ENCODE measurements around the gene PCDHB6.
"Not testable (repeated sequence)": the region's sequence is repeated elsewhere in the genome, so short reads cannot be mapped to it uniquely, and the experiment has no call there.

Gene PCDHB6

GRCh38 chr5:141172381-141173204, 22.7 kb downstream of the PCDHB6 start, which contains the start of gene PCDHB7:
Gene PCDHB7, plus strand, starts transcription at chr5:141172644. Its CDS starts 192 bp downstream, at chr5:141172836.
- no peak for DNase-seq

DNA sequence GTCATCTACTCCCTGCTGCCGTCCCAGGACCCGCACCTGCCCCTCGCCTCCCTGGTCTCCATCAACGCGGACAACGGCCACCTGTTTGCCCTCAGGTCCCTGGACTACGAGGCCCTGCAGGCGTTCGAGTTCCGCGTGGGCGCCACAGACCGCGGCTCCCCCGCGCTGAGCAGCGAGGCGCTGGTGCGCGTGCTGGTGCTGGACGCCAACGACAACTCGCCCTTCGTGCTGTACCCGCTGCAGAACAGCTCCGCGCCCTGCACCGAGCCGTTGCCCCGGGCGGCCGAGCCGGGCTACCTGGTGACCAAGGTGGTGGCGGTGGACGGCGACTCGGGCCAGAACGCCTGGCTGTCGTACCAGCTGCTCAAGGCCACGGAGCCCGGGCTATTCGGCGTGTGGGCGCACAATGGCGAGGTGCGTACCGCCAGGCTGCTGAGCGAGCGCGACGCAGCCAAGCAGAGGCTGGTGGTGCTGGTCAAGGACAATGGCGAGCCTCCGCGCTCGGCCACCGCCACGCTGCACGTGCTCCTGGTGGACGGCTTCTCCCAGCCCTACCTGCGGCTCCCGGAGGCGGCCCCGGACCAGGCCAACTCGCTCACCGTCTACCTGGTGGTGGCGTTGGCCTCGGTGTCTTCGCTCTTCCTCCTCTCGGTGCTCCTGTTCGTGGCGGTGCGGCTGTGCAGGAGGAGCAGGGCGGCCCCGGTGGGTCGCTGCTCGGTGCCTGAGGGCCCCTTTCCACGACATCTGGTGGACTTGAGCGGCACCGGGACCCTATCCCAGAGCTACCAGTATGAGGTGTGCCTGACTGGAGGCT, 24.6 kb downstream of the PCDHB6 start:
- DNase-seq: not testable (repeated sequence)

GRCh38 chr5:141175933-141176332, 26.1 kb downstream of the PCDHB6 start:
- DNase-seq: no peak

DNA sequence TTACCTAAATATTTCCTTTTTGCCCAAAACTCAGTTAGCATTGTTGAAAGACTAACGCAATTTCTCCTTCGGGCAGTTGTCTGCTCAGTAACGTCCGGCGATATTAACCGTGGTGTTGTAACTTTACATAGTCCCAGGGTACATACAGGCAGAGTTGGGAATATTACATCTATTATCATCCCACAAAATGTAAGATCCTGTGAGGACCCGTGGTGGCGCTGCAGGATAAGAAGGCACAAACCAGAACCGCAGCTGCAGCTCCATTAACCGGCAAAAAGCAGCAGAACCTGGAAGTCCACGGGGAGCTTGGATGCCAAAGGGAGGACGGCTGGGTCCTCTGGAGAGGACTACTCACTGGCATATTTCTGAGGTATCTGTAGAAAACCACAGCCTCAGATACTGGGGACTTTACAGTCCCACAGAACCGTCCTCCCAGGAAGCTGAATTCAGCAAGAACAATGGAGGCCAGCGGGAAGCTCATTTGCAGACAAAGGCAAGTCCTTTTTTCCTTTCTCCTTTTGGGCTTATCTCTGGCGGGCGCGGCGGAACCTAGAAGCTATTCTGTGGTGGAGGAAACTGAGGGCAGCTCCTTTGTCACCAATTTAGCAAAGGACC, 27.8 kb downstream of the PCDHB6 start, which contains the start of gene PCDHB8:
Gene PCDHB8, plus strand, starts transcription at position 214 of the 615 bp plus-strand sequence. Its CDS starts 245 bp downstream, at position 459.
- not testable (repeated sequence) for DNase-seq

- DNase-seq: not testable (repeated sequence)
Measured at GRCh38 chr5:141179371-141179770, 29.5 kb downstream of the PCDHB6 start.

- not testable (repeated sequence) for DNase-seq
Measured at GRCh38 chr5:141179876-141180275, 30.0 kb downstream of the PCDHB6 start.

GRCh38 chr5:141180313-141180712, 30.5 kb downstream of the PCDHB6 start:
- DNase-seq: no peak

DNA sequence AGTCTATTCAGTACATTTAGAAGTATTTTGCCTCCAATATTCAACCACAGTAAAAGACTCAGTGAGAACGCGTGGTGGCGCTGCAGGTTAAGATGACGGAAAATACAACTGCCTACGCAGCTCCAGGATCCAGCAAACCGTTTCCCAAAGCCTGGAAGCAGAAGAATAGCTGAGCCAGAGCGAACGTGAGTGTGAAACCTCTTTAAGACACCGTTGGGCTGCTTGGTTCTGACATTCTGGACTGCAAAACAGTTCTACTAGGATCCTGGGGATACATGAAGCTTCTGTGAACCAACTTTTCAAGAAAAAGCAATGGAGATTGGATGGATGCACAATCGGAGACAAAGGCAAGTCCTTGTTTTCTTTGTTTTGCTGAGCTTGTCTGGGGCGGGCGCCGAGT, 32.4 kb downstream of the PCDHB6 start, which contains the start of gene PCDHB16:
Gene PCDHB16, plus strand, starts transcription at position 140 of the 400 bp plus-strand sequence. Its CDS starts 173 bp downstream, at position 313.
- DNase-seq: no peak

DNA sequence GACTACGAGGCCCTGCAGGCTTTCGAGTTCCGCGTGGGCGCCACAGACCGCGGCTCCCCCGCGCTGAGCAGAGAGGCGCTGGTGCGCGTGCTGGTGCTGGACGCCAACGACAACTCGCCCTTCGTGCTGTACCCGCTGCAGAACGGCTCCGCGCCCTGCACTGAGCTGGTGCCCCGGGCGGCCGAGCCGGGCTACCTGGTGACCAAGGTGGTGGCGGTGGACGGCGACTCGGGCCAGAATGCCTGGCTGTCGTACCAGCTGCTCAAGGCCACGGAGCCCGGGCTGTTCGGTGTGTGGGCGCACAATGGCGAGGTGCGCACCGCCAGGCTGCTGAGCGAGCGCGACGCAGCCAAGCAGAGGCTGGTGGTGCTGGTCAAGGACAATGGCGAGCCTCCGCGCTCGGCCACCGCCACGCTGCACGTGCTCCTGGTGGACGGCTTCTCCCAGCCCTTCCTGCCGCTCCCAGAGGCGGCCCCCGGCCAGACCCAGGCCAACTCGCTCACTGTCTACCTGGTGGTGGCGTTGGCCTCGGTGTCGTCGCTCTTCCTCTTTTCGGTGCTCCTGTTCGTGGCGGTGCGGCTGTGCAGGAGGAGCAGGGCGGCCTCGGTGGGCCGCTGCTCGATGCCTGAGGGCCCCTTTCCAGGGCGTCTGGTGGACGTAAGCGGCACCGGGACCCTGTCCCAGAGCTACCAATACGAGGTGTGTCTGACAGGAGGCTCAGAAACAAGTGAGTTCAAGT, 34.4 kb downstream of the PCDHB6 start:
- not testable (repeated sequence) for DNase-seq

GRCh38 chr5:141186897-141187512, 37.1 kb downstream of the PCDHB6 start, which contains the start of gene PCDHB9:
Gene PCDHB9, plus strand, starts transcription at chr5:141187161. Its CDS starts 158 bp downstream, at chr5:141187319.
- no peak for DNase-seq

- DNase-seq: not testable (repeated sequence)
Measured at GRCh38 chr5:141188682-141189081, 38.8 kb downstream of the PCDHB6 start.

DNA sequence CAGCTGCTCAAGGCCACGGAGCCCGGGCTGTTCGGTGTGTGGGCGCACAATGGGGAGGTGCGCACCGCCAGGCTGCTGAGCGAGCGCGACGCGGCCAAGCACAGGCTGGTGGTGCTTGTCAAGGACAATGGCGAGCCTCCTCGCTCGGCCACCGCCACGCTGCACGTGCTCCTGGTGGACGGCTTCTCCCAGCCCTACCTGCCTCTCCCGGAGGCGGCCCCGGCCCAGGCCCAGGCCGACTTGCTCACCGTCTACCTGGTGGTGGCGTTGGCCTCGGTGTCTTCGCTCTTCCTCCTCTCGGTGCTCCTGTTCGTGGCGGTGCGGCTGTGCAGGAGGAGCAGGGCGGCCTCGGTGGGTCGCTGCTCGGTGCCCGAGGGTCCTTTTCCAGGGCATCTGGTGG, 39.3 kb downstream of the PCDHB6 start:
- not testable (repeated sequence) for DNase-seq

DNA sequence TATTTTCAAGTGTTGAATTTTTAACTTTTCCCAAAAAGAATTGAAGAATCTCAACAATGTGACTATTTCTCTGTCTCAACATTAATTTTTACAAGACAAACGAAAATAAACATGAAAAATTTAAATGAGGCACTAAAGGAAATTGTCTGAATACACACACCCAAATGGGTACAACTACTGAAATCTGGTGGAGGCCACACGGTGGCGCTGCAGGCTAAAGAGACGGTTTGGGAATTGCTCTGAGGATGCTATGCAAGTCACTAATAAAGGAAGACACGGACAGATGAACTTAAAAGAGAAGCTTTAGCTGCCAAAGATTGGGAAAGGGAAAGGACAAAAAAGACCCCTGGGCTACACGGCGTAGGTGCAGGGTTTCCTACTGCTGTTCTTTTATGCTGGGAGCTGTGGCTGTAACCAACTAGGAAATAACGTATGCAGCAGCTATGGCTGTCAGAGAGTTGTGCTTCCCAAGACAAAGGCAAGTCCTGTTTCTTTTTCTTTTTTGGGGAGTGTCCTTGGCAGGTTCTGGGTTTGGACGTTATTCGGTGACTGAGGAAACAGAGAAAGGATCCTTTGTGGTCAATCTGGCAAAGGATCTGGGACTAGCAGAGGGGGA, 42.4 kb downstream of the PCDHB6 start, which contains the start of gene PCDHB10:
Gene PCDHB10, plus strand, starts transcription at position 244 of the 616 bp plus-strand sequence. Its CDS starts 200 bp downstream, at position 444.
- DNase-seq: no peak

- DNase-seq: not testable (repeated sequence)
Measured at GRCh38 chr5:141194332-141194731, 44.5 kb downstream of the PCDHB6 start.

DNA sequence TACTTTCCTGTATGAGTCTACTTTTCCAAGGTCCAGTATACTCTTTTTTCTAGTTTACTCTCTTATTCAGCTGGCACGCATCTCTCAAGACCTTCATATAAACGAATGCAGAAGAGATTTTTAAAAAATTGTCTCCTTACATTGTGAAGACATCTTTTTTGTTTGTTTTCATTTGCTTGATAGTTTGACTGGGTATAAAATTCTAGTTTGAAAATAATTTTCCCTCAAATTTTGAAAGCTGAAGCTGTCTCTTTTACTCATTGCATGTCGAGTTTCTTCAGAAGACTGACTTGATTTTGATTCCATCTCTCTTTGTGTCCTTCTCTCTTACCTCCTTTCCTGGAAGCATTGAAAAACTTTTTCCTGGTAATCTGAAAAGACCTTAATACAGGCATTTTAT, 46.5 kb downstream of the PCDHB6 start:
- no peak for DNase-seq

DNA sequence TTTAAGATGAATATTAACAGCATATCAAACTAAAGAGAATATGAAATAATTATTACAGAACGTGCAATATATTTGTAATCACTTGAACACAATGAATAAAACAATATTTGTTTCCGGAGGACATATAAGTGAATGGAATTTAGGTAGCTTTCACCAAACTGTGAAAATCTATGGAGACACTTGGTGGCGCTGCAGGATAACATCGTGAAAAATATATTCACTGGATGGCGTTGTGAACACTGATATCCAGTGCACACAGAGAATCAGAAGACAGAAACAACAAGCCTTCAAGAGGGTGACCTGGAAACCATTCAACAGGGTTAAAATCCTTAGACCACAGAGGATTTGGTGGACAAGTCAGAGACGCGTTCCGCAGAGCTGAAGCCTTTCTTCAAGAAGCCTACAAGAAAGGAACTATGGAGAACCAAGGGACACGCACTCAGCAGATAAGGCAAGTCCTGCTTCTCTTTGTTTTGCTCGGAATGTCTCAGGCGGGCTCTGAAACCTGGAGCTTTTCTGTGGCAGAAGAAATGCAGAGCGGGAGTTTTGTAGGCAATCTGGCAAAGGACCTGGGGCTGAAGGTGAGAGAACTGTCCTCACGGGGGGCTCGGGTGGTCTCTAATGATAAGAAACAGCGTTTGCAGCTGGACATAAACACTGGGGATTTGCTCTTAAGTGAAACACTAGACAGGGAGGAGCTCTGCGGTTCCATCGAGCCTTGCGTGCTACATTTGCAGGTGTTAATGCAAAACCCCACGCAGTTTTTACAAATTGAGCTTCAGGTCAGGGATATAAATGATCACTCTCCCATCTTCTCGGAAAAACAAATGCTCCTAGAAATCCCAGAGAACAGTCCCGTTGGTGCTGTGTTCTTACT, 49.7 kb downstream of the PCDHB6 start, which contains the start of gene PCDHB11:
Gene PCDHB11, plus strand, starts transcription at position 269 of the 877 bp plus-strand sequence. Its CDS starts 148 bp downstream, at position 417.
- DNase-seq: no peak

DNA sequence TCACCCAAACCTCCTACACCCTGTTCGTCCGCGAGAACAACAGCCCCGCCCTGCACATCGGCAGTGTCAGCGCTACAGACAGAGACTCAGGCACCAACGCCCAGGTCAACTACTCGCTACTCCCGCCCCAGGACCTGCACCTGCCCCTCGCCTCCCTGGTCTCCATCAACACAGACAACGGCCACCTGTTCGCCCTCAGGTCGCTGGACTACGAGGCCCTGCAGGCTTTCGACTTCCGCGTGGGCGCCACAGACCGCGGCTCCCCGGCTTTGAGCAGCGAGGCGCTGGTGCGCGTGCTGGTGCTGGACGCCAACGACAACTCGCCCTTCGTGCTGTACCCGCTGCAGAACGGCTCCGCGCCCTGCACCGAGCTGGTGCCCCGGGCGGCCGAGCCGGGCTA, 51.3 kb downstream of the PCDHB6 start:
- not testable (repeated sequence) for DNase-seq

- not testable (repeated sequence) for DNase-seq
Measured at GRCh38 chr5:141201646-141202045, 51.8 kb downstream of the PCDHB6 start.
